Fibroblast of the aortic adventitia (primary cell): ENCODE results near the gene GPR35. TPM values are rescaled to one million over a fixed set of nuclear protein-coding genes. Genes with fewer than 3 reads are reported as not detected.

ENCODE experiments used
- DNase-seq: peaks from one replicate; pipeline ENCODE4 v3.0.0-alpha.2; 2010; ENCODE audit warnings: low read depth
- H3K4me3 ChIP-seq: 2 replicates; pipeline ENCODE4 v1.5.1; 2011; ENCODE audit warnings: low read depth, mild to moderate bottlenecking, control low read depth, low read length, moderate library complexity
- CTCF ChIP-seq: IDR thresholded peaks from 2 replicates; pipeline ENCODE4 v1.5.1; 2011; ENCODE audit warnings: mild to moderate bottlenecking, low read length, control low read depth, inconsistent platforms; ENCODE audit not compliant: insufficient read depth
- total RNA-seq: library from RNA; depleted of rRNA; stranded (reverse); fragments of >200 nt; gene quantifications from 2 replicates; pipeline ENCODE4 v1.2.3, GENCODE V29; 2012; ENCODE audit warnings: low replicate concordance

Gene GPR35
- total RNA-seq, 1 donor, result 0.09 TPM

DNA sequence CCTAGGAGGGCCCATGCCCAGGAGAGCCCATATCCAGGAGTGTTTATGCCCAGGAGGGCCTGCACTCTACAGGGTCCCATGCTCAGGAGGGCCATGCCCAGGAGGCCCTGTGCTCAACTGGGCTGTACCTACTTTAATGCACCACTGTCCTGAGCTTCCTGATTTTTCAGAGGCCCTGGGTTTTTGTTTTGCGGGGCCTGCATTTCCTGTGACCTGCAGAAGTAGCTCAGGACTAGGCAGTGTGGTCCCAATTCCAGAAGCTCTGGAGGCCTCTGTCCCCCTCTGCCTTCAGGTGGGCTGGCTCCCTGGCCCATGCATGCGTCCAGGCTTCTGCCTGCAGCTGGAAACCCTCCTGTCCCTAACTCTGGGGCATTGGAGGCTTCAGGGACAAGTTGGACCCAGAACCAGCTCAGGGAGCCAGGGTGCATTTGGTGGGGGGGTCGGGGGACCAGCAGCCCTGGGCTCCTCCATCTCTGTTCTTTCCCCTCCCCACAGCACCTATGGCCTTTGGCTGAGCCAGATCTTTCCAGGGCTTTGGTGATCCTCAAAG lies 10.8 kb downstream of the GPR35 start:
- DNase-seq, result no peak
- no peak overlapping the region for H3K4me3 ChIP-seq
- no peak for TF ChIP-seq CTCF

GRCh38 chr2:240636563-240637115 lies 11.4 kb downstream of the GPR35 start:
- DNase-seq, result no peak
- no peak for TF ChIP-seq CTCF
- H3K4me3 ChIP-seq, result no peak overlapping the region

- H3K4me3 ChIP-seq, result no peak overlapping the region
- DNase-seq, result no peak
- no peak for TF ChIP-seq CTCF
These were observed 12.0 kb downstream of the GPR35 start for GRCh38 chr2:240637116-240637900.

GRCh38 chr2:240637901-240638345 lies 12.6 kb downstream of the GPR35 start:
- no peak for TF ChIP-seq CTCF
- DNase-seq, result no peak

DNA sequence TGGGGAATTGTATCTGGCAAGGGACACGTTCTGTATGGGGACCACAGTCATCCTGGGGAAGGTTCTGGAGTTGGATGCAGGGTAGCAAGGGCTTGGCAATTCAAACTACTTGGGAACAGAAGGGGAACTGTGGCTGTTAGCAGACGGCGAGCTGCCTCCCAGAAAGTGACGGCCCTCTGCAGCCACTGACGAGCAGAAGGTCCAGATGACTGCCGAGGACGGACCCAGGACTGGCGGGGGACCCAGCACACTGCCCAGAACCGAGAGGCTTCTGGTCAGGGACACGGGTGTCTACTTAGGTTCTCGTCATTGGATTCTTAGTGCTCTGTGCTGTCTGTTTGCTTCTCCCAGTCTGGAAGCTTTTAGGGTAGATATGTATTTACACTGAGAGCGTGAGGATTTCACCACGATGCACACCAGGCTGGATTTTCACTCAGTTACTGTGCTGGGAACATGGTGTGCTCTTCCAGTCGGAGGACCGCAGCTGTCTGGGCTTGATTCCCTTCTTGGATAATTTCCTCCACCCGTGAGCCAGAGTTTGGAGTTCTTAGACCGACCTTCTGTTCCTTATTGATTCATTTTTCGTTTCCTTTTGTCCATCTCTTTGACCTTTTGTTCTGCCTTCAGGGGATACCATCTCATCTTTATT lies 13.4 kb downstream of the GPR35 start:
- no peak overlapping the region for H3K4me3 ChIP-seq
- peak; percentile 2 for DNase-seq
- TF ChIP-seq CTCF, result no peak

More at GRCh38 chr2:240637901-240638345, 12.6 kb downstream of the GPR35 start:
- H3K4me3 ChIP-seq, result no peak overlapping the region

DNA sequence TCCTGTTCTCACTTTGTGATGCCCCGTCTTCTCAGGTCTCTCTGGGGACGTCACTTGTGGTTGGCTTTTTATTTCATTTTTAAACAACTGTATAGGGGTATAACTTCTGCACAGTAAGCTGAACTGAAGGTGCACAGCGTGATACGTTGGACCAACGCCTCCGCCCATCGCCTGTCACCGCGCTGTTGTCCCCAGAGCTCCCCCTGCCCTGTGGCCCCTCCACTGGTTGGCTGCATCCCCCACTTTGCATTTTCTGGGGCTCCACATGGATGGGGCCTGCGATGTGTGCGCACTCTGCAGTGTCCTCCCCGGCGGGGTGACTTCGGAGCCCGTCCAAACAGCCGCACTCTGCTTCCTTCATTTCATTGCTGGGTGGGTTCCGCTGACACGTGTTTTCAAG lies 14.3 kb downstream of the GPR35 start:
- no peak overlapping the region for H3K4me3 ChIP-seq
- DNase-seq, result no peak
- TF ChIP-seq CTCF, result no peak
